IMR-90 (cell line): ENCODE measurements around the gene IL20. TPM values are rescaled to one million over a fixed set of nuclear protein-coding genes. Genes with fewer than 3 reads are reported as not detected.

Experiments
- ATAC-seq: fragments of 200-7000 bp; cut with Tn5 transposase; 2 replicates; pipeline ENCODE4 v1.9.1; 2020; ENCODE audit warnings: low read depth, mild to moderate bottlenecking, moderate library complexity
- BruUV-seq: library from RNA; stranded (reverse); fragments of 400-500 nt; replicated peaks from 2 replicates; lab custom pipeline; 2021; lab: Mats Ljungman, UMichigan
- CTCF ChIA-PET: fragments of 300-600 bp; formaldehyde crosslinking; extraction: SDS; loops from one replicate; lab custom pipeline; 2021; ENCODE audit warnings: antibody characterized with exemption; lab: Yijun Ruan, JAX
- POLR2A ChIA-PET: fragments of 300-600 bp; sonication (Branson Sonifier 250); formaldehyde crosslinking; loops from one replicate; lab custom pipeline; 2022; ENCODE audit warnings: antibody characterized with exemption; ENCODE audit not compliant: unreplicated experiment; lab: Charles Lee
- DNase-seq: peaks from one replicate; pipeline ENCODE4 v3.0.0; 2013
- H2AFZ ChIP-seq: replicated peaks from 2 replicates; pipeline ENCODE3; 2013; ENCODE audit warnings: low read length, mild to moderate bottlenecking; ENCODE audit not compliant: poor library complexity
- H2AK5ac ChIP-seq: 2 replicates; pipeline ENCODE4 v1.6.1; 2013; ENCODE audit warnings: low read depth, low read length, inconsistent platforms
- H2AK9ac ChIP-seq: replicated peaks from 2 replicates; pipeline ENCODE3; 2013; ENCODE audit warnings: mild to moderate bottlenecking, low read depth, low read length, moderate library complexity; ENCODE audit not compliant: poor library complexity
- H2BK120ac ChIP-seq: 2 replicates; pipeline ENCODE4 v1.6.1; 2013; ENCODE audit warnings: low read depth, low read length, inconsistent platforms
- H2BK15ac ChIP-seq: 3 replicates; pipeline ENCODE4 v1.6.1; 2013; ENCODE audit warnings: low read depth, low read length, inconsistent platforms
- H2BK20ac ChIP-seq: 2 replicates; pipeline ENCODE4 v1.6.1; 2013; ENCODE audit warnings: low read depth, mild to moderate bottlenecking, inconsistent platforms, low read length, moderate library complexity
- H2BK5ac ChIP-seq: 2 replicates; pipeline ENCODE4 v1.6.1; 2013; ENCODE audit warnings: mild to moderate bottlenecking, low read depth, low read length, inconsistent platforms; ENCODE audit not compliant: poor library complexity, severe bottlenecking
- H3K14ac ChIP-seq: replicated peaks from 2 replicates; pipeline ENCODE4 v1.6.1; 2013; ENCODE audit warnings: low read depth, low read length, inconsistent platforms
- H3K18ac ChIP-seq: 2 replicates; pipeline ENCODE4 v1.6.1; 2013; ENCODE audit warnings: low read depth, low read length, control low read depth
- H3K23ac ChIP-seq: 2 replicates; pipeline ENCODE4 v1.6.1; 2013; ENCODE audit warnings: low read depth, low read length, inconsistent platforms
- H3K27ac ChIP-seq: 2 replicates; pipeline ENCODE4 v1.5.1; 2013; ENCODE audit warnings: mild to moderate bottlenecking, control low read depth, low read length; ENCODE audit not compliant: insufficient read depth
- H3K27me3 ChIP-seq: 2 replicates; pipeline ENCODE4 v1.6.1; 2013; ENCODE audit warnings: low read length; ENCODE audit not compliant: control insufficient read depth, insufficient read depth
- H3K36me3 ChIP-seq: 2 replicates; pipeline ENCODE4 v1.6.1; 2013; ENCODE audit warnings: low read length, mixed read lengths; ENCODE audit not compliant: control insufficient read depth, insufficient read depth
- H3K4ac ChIP-seq: 2 replicates; pipeline ENCODE4 v1.6.1; 2013; ENCODE audit warnings: low read depth, low read length, inconsistent platforms
- H3K4me1 ChIP-seq: 2 replicates; pipeline ENCODE4 v1.6.1; 2013; ENCODE audit warnings: low read length, mixed read lengths; ENCODE audit not compliant: control insufficient read depth, insufficient read depth
- H3K4me2 ChIP-seq: 2 replicates; pipeline ENCODE4 v1.6.1; 2013; ENCODE audit warnings: low read depth, mild to moderate bottlenecking, control low read depth, low read length, moderate library complexity
- H3K4me3 ChIP-seq: 2 replicates; pipeline ENCODE4 v1.5.1; 2013; ENCODE audit warnings: low read depth, mild to moderate bottlenecking, control low read depth, low read length, moderate library complexity; ENCODE audit not compliant: insufficient read depth
- H3K56ac ChIP-seq: 2 replicates; pipeline ENCODE4 v1.6.1; 2013; ENCODE audit warnings: low read length, inconsistent platforms; ENCODE audit not compliant: insufficient read depth; ENCODE audit errors: extremely low read depth
- H3K79me1 ChIP-seq, 2 experiments: 2 replicates each; pipeline ENCODE4 v1.6.1; 2013; ENCODE audit warnings: low read length in 2 of 2, inconsistent platforms in 1 of 2, low read depth in 1 of 2
- H3K9ac ChIP-seq: 2 replicates; pipeline ENCODE4 v1.6.1; 2013; ENCODE audit warnings: low read depth, low read length, control low read depth
- H3K9me1 ChIP-seq: 2 replicates; pipeline ENCODE4 v1.6.1; 2013; ENCODE audit warnings: low read length, inconsistent platforms; ENCODE audit not compliant: insufficient read depth
- H3K9me3 ChIP-seq: 2 replicates; pipeline ENCODE4 v1.6.1; 2013; ENCODE audit warnings: low read length; ENCODE audit not compliant: control insufficient read depth, insufficient read depth
- H4K20me1 ChIP-seq: 2 replicates; pipeline ENCODE4 v1.6.1; 2013; ENCODE audit warnings: low read length, inconsistent platforms; ENCODE audit not compliant: insufficient read depth
- H4K5ac ChIP-seq: 2 replicates; pipeline ENCODE4 v1.6.1; 2013; ENCODE audit warnings: mild to moderate bottlenecking, low read depth, low read length, control low read depth
- H4K8ac ChIP-seq, 2 experiments: 2 replicates each; pipeline ENCODE4 v1.6.1; 2013; ENCODE audit warnings: low read depth in 2 of 2, low read length in 2 of 2, control low read depth in 1 of 2, inconsistent platforms in 1 of 2
- H4K91ac ChIP-seq: 2 replicates; pipeline ENCODE4 v1.6.1; 2013; ENCODE audit warnings: low read depth, low read length, inconsistent platforms; ENCODE audit not compliant: insufficient read depth
- BHLHE40 ChIP-seq: fragments of 150-350 bp; IDR thresholded peaks from 2 replicates; pipeline ENCODE4 v1.6.1; 2016; ENCODE audit warnings: mild to moderate bottlenecking, low read depth, low read length
- CHD1 ChIP-seq: IDR thresholded peaks from 2 replicates; pipeline ENCODE4 v1.6.1; 2012; ENCODE audit warnings: low read depth, low read length, improper control_type of control experiment
- CTCF ChIP-seq: conservative IDR thresholded peaks from 2 replicates; pipeline ENCODE4 v1.5.1; 2012; ENCODE audit warnings: mild to moderate bottlenecking, low read depth, low read length, improper control_type of control experiment
- ELK1 ChIP-seq: fragments of 150-350 bp; IDR thresholded peaks from 2 replicates; pipeline ENCODE4 v1.6.1; 2016; ENCODE audit warnings: low read depth, mild to moderate bottlenecking, low read length, moderate library complexity, borderline replicate concordance
- MAFK ChIP-seq: IDR thresholded peaks from 2 replicates; pipeline ENCODE4 v1.6.1; 2012; ENCODE audit warnings: low read depth, low read length, improper control_type of control experiment
- MXI1 ChIP-seq: IDR thresholded peaks from 2 replicates; pipeline ENCODE4 v1.6.1; 2012; ENCODE audit warnings: low read depth, mild to moderate bottlenecking, low read length, moderate library complexity, borderline replicate concordance
- NFE2L2 ChIP-seq: fragments of 150-350 bp; IDR thresholded peaks from 2 replicates; pipeline ENCODE4 v1.6.1; 2016; ENCODE audit warnings: low read depth, mild to moderate bottlenecking, low read length
- POLR2A ChIP-seq: IDR thresholded peaks from 2 replicates; pipeline ENCODE4 v1.6.1; 2012; ENCODE audit warnings: mild to moderate bottlenecking, low read depth, low read length
- RAD21 ChIP-seq: IDR thresholded peaks from 2 replicates; pipeline ENCODE4 v1.6.1; 2012; ENCODE audit warnings: low read length, improper control_type of control experiment
- RCOR1 ChIP-seq: IDR thresholded peaks from 2 replicates; pipeline ENCODE4 v1.6.1; 2012; ENCODE audit warnings: mild to moderate bottlenecking, low read length, improper control_type of control experiment; ENCODE audit not compliant: insufficient replicate concordance
- USF2 ChIP-seq: fragments of 150-350 bp; IDR thresholded peaks from 2 replicates; pipeline ENCODE4 v1.6.1; 2017; ENCODE audit warnings: mild to moderate bottlenecking, antibody characterized with exemption, low read length, low read depth
- WGBS, 2 experiments: methylation state at CpG; one replicate each; pipeline versions ENCODE4 v1.1.5 to v1.1.7; 2013; ENCODE audit warnings: missing lambda C conversion rate in 2 of 2; ENCODE audit not compliant: insufficient read length in 1 of 2; ENCODE audit errors: extremely low coverage in 2 of 2; 5-methylcytosine and 5-hydroxymethylcytosine counted together
- dilution Hi-C: fragments of 300-500 bp; cut with HindIII; formaldehyde crosslinking; loops from one replicate; pipeline ENCODE4 v1.14.3; 2018; ENCODE audit warnings: low sequenced_read_pairs; ENCODE audit not compliant: unreplicated experiment
- in situ Hi-C: fragments of 300-500 bp; cut with MboI; formaldehyde crosslinking; loops from 3 replicates; pipeline ENCODE4 v1.14.3; 2019; ENCODE audit warnings: low sequenced_read_pairs, inconsistent platforms, mixed read lengths
- intact Hi-C: fragments of 100-400 bp; cut with micrococcal nuclease; formaldehyde crosslinking; loops from 2 replicates; pipeline ENCODE4 v1.10.0; 2022
- polyA plus RNA-seq, 3 experiments: library from polyadenylated mRNA; depleted of rRNA; stranded (reverse); fragments of >200 nt; gene quantifications; 2 replicates each; pipeline ENCODE4 v1.2.3, GENCODE V29; 2012; ENCODE audit warnings: low replicate concordance in 1 of 3
- total RNA-seq: library from RNA; depleted of rRNA; stranded (reverse); fragments of >200 nt; gene quantifications from 2 replicates; pipeline ENCODE4 v1.2.3, GENCODE V29; 2012

The IL20 gene
- total and polyA plus RNA-seq, 2 of the 4 experiments (the other 2 are of a cell fraction) = not detected

GRCh38 chr1:206829875-206830274, 35.5 kb upstream of the IL20 start:
- Histone ChIP-seq H2BK5ac (no peak overlapping the region), H3K23ac (no peak overlapping the region), H3K79me1 (no peaks in the 10 kb centered on the region), H3K36me3 (no peaks in the 10 kb centered on the region), H3K9me3 (no peaks in the 10 kb centered on the region), H4K20me1 (no peaks in the 10 kb centered on the region), H2BK120ac (no peak overlapping the region), H2AK5ac (no peak overlapping the region), H3K9ac (no peak overlapping the region), H2AK9ac (no peak overlapping the region), H3K4me1 (no peaks in the 10 kb centered on the region; the same call in 1 of the 2 replicates), H2BK20ac (no peak overlapping the region), H3K27me3 (peaks cover 7% of the 10 kb centered on the region), H3K4me3 (no peak overlapping the region), H4K8ac (no peak overlapping the region), H3K18ac (no peak overlapping the region), H2BK15ac (no peak overlapping the region), H3K4ac (no peak overlapping the region), H2AFZ (no peak overlapping the region), H3K27ac (no peak overlapping the region), H3K4me2 (no peak overlapping the region), H4K5ac (no peak overlapping the region), H3K9me1 (no peaks in the 10 kb centered on the region), H3K56ac (no peak overlapping the region), H3K14ac (no peak overlapping the region), H4K91ac (no peak overlapping the region)
- ChIA-PET POLR2A (no interaction called here), CTCF (no interaction called here)
- no CpG with 5 or more reads among the region's 2 CpGs for WGBS, 2 experiments
- intact Hi-C loops (no loop called here), dilution Hi-C loops (no loop called here), in situ Hi-C loops (no loop called here)
- TF ChIP-seq MAFK (no peak), USF2 (no peak), CTCF (no peak), MXI1 (no peak), BHLHE40 (no peak), ELK1 (no peak), CHD1 (no peak), RAD21 (no peak), NFE2L2 (no peak), RCOR1 (no peak), POLR2A (no peak)
- DNase-seq = no peak
- ATAC-seq = no peak
- BruUV-seq = no TSS peak
